GM23338 (cell line): Measurements from ENCODE around the gene CFAP100. TPM values are rescaled to one million over a fixed set of nuclear protein-coding genes. Genes with fewer than 3 reads are reported as not detected.

Experiments used
- CREB1 ChIP-seq: fragments of 250-450 bp; sonication (Bioruptor Pico); IDR thresholded peaks from 2 replicates; pipeline ENCODE4 v1.5.0; 2020; ENCODE audit warnings: low read depth, mild to moderate bottlenecking, moderate library complexity
- EZH2 ChIP-seq: fragments of 200-600 bp; sonication (generic); IDR thresholded peaks from one replicate; pipeline ENCODE4 v1.8.0; 2017; ENCODE audit warnings: antibody characterized with exemption, mild to moderate bottlenecking, low read depth; ENCODE audit not compliant: unreplicated experiment
- JUNB ChIP-seq: IDR thresholded peaks from one replicate; pipeline ENCODE4 v1.6.1; 2016; ENCODE audit warnings: antibody characterized with exemption; ENCODE audit not compliant: unreplicated experiment
- NANOG ChIP-seq: IDR thresholded peaks from 2 replicates; pipeline ENCODE4 v1.6.1; 2016; ENCODE audit warnings: antibody characterized with exemption, borderline replicate concordance
- POLR2AphosphoS5 ChIP-seq: IDR thresholded peaks from 2 replicates; pipeline ENCODE4 v1.6.1; 2016; ENCODE audit warnings: antibody characterized with exemption, low read depth
- STAT1 ChIP-seq: IDR thresholded peaks from one replicate; pipeline ENCODE4 v1.6.1; 2016; ENCODE audit warnings: antibody characterized with exemption; ENCODE audit not compliant: unreplicated experiment
- ZNF114 ChIP-seq: fragments of 250-450 bp; sonication (Bioruptor Pico); IDR thresholded peaks from 2 replicates; pipeline ENCODE4 v1.5.0; 2020; ENCODE audit warnings: mild to moderate bottlenecking, moderate library complexity
- ZNF331 ChIP-seq: fragments of 250-450 bp; sonication (Bioruptor Pico); IDR thresholded peaks from 2 replicates; pipeline ENCODE4 v1.5.0; 2020; ENCODE audit warnings: low read depth, mild to moderate bottlenecking, moderate library complexity
- polyA plus RNA-seq: library from polyadenylated mRNA; unstranded; fragments of >200 nt; fragmentation: Nextera tagmentation; extraction: Ambion mirVana; gene quantifications from 2 replicates; pipeline ENCODE4 v1.2.1, GENCODE V29; 2016
- total RNA-seq: library from RNA; depleted of rRNA; stranded (reverse); fragments of >200 nt; shearing (Covaris generic); gene quantifications from 2 replicates; pipeline ENCODE4 v1.2.3, GENCODE V29; 2014
- TF ChIP-seq, protein P1 (sequence below): fragments of 250-450 bp; sonication (Bioruptor Pico); IDR thresholded peaks from 2 replicates; pipeline ENCODE4 v1.5.0; 2020; ENCODE audit warnings: mild to moderate bottlenecking, moderate library complexity
- TF ChIP-seq, protein P2 (sequence below), 2 experiments: fragments of 200-600 bp in 1 of 2; sonication (generic) in 1 of 2; conservative IDR thresholded peaks; 2 replicates each; pipeline versions ENCODE4 v1.5.1 to v1.6.1; 2016 to 2017; ENCODE audit warnings: antibody characterized with exemption in 2 of 2, low read depth in 2 of 2, mild to moderate bottlenecking in 2 of 2, moderate library complexity in 1 of 2

Gene CFAP100
- total and polyA plus RNA-seq, 2 experiments from 2014 or later = 0.07 TPM; not detected in 1

DNA sequence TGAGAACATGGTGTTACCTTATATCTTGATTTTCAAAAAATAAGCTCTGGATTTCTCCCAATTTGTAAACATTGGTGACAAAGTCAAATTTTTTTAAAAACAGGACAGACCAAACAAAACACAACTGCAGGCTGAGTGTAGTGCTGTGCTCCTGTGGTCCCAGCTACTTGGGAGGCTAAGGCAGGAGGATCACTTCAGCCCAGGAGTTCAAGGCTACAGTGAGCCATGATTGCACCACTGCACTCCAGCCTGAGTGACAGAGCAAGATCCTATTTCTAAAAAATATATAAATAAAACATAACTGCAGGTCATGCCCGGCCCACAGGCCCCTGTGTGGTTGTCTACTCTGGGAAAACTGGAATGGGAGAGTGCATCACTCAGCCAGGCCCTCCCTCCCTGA, 84.9 kb downstream of the CFAP100 start (continued):
- TF ChIP-seq, protein P1, sequence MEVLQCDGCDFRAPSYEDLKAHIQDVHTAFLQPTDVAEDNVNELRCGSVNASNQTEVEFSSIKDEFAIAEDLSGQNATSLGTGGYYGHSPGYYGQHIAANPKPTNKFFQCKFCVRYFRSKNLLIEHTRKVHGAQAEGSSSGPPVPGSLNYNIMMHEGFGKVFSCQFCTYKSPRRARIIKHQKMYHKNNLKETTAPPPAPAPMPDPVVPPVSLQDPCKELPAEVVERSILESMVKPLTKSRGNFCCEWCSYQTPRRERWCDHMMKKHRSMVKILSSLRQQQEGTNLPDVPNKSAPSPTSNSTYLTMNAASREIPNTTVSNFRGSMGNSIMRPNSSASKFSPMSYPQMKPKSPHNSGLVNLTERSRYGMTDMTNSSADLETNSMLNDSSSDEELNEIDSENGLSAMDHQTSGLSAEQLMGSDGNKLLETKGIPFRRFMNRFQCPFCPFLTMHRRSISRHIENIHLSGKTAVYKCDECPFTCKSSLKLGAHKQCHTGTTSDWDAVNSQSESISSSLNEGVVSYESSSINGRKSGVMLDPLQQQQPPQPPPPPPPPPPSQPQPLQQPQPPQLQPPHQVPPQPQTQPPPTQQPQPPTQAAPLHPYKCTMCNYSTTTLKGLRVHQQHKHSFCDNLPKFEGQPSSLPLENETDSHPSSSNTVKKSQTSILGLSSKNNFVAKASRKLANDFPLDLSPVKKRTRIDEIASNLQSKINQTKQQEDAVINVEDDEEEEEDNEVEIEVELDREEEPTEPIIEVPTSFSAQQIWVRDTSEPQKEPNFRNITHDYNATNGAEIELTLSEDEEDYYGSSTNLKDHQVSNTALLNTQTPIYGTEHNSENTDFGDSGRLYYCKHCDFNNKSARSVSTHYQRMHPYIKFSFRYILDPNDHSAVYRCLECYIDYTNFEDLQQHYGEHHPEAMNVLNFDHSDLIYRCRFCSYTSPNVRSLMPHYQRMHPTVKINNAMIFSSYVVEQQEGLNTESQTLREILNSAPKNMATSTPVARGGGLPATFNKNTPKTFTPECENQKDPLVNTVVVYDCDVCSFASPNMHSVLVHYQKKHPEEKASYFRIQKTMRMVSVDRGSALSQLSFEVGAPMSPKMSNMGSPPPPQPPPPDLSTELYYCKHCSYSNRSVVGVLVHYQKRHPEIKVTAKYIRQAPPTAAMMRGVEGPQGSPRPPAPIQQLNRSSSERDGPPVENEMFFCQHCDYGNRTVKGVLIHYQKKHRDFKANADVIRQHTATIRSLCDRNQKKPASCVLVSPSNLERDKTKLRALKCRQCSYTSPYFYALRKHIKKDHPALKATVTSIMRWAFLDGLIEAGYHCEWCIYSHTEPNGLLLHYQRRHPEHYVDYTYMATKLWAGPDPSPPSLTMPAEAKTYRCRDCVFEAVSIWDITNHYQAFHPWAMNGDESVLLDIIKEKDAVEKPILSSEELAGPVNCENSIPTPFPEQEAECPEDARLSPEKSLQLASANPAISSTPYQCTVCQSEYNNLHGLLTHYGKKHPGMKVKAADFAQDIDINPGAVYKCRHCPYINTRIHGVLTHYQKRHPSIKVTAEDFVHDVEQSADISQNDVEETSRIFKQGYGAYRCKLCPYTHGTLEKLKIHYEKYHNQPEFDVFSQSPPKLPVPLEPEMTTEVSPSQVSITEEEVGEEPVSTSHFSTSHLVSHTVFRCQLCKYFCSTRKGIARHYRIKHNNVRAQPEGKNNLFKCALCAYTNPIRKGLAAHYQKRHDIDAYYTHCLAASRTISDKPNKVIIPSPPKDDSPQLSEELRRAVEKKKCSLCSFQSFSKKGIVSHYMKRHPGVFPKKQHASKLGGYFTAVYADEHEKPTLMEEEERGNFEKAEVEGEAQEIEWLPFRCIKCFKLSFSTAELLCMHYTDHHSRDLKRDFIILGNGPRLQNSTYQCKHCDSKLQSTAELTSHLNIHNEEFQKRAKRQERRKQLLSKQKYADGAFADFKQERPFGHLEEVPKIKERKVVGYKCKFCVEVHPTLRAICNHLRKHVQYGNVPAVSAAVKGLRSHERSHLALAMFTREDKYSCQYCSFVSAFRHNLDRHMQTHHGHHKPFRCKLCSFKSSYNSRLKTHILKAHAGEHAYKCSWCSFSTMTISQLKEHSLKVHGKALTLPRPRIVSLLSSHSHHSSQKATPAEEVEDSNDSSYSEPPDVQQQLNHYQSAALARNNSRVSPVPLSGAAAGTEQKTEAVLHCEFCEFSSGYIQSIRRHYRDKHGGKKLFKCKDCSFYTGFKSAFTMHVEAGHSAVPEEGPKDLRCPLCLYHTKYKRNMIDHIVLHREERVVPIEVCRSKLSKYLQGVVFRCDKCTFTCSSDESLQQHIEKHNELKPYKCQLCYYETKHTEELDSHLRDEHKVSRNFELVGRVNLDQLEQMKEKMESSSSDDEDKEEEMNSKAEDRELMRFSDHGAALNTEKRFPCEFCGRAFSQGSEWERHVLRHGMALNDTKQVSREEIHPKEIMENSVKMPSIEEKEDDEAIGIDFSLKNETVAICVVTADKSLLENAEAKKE (CRISPR knock-in tag) = no peak
- no peak for TF ChIP-seq JUNB
- no peak for TF ChIP-seq STAT1
- no peak for TF ChIP-seq POLR2AphosphoS5
- TF ChIP-seq CREB1 (CRISPR knock-in tag) = no peak
- no peak for TF ChIP-seq ZNF114 (CRISPR knock-in tag)
- TF ChIP-seq, protein P2, sequence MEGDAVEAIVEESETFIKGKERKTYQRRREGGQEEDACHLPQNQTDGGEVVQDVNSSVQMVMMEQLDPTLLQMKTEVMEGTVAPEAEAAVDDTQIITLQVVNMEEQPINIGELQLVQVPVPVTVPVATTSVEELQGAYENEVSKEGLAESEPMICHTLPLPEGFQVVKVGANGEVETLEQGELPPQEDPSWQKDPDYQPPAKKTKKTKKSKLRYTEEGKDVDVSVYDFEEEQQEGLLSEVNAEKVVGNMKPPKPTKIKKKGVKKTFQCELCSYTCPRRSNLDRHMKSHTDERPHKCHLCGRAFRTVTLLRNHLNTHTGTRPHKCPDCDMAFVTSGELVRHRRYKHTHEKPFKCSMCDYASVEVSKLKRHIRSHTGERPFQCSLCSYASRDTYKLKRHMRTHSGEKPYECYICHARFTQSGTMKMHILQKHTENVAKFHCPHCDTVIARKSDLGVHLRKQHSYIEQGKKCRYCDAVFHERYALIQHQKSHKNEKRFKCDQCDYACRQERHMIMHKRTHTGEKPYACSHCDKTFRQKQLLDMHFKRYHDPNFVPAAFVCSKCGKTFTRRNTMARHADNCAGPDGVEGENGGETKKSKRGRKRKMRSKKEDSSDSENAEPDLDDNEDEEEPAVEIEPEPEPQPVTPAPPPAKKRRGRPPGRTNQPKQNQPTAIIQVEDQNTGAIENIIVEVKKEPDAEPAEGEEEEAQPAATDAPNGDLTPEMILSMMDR (conservative IDR thresholded peaks at IDR 0.05; ENCODE audit: low read depth in 2 of 2) = no peak
- no peak for TF ChIP-seq NANOG
- TF ChIP-seq ZNF331 (CRISPR knock-in tag) = no peak
- no peak for TF ChIP-seq EZH2
